CD4-positive, alpha-beta memory T cell (primary cell): Measurements from ENCODE around the gene BTAF1. TPM values are rescaled to one million over a fixed set of nuclear protein-coding genes. Genes with fewer than 3 reads are reported as not detected.
A peak's percentile ranks its signal among the peaks of the same experiment; 100 is the strongest.

Source experiments
- CTCF ChIA-PET: fragments of 350-600 bp; sonication (Branson Sonifier 250); formaldehyde crosslinking; loops from one replicate; lab custom pipeline; 2021; ENCODE audit warnings: inconsistent platforms; ENCODE audit not compliant: partially characterized antibody; lab: Charles Lee
- POLR2A ChIA-PET: fragments of 350-600 bp; sonication (Branson Sonifier 250); formaldehyde crosslinking; loops from one replicate; lab custom pipeline; 2021; ENCODE audit not compliant: partially characterized antibody; lab: Charles Lee
- DNase-seq, 5 donors: peaks; one replicate each; pipeline versions ENCODE4 v3.0.0 to v3.0.0-alpha.2; 2020 to 2022; ENCODE audit warnings: mixed read lengths in 1 of 5
- H3K27ac ChIP-seq: one replicate; pipeline ENCODE4 v1.7.0; 2013; ENCODE audit warnings: low read depth, low read length
- H3K27me3 ChIP-seq: 2 replicates; pipeline ENCODE4 v1.7.0; 2013; ENCODE audit warnings: mild to moderate bottlenecking, low read length, moderate library complexity; ENCODE audit not compliant: insufficient read depth
- H3K36me3 ChIP-seq: 2 replicates; pipeline ENCODE4 v1.7.0; 2013; ENCODE audit warnings: mild to moderate bottlenecking, low read length, moderate library complexity; ENCODE audit not compliant: insufficient read depth
- H3K4me1 ChIP-seq: 2 replicates; pipeline ENCODE4 v1.7.0; 2013; ENCODE audit warnings: mild to moderate bottlenecking, low read length, moderate library complexity; ENCODE audit not compliant: insufficient read depth
- H3K4me3 ChIP-seq, 2 donors: one replicate each; pipeline ENCODE4 v1.7.0; 2013; ENCODE audit warnings: low read length in 2 of 2, mild to moderate bottlenecking in 1 of 2
- H3K9me3 ChIP-seq, 2 donors: one replicate each; pipeline ENCODE4 v1.7.0; 2013; ENCODE audit warnings: low read length in 2 of 2, control low read depth in 1 of 2; ENCODE audit not compliant: control insufficient read depth in 1 of 2
- H3K27ac Mint-ChIP-seq, 7 donors: one replicate each; pipeline ENCODE4 v1.8.0; 2020 to 2021; ENCODE audit warnings: mixed read lengths in 7 of 7, mild to moderate bottlenecking in 6 of 7, inconsistent platforms in 3 of 7, moderate library complexity in 3 of 7
- H3K27me3 Mint-ChIP-seq, 2 donors: one replicate each; pipeline ENCODE4 v1.8.0; 2020 to 2021; ENCODE audit warnings: mixed read lengths in 2 of 2
- H3K36me3 Mint-ChIP-seq, 2 donors: one replicate each; pipeline ENCODE4 v1.8.0; 2020 to 2021; ENCODE audit warnings: mixed read lengths in 2 of 2, inconsistent platforms in 1 of 2, mild to moderate bottlenecking in 1 of 2
- H3K4me1 Mint-ChIP-seq, 4 donors: one replicate each; pipeline ENCODE4 v1.8.0; 2020 to 2021; ENCODE audit warnings: mixed read lengths in 4 of 4, mild to moderate bottlenecking in 1 of 4
- H3K4me3 Mint-ChIP-seq, 8 donors: one replicate each; pipeline ENCODE4 v1.8.0; 2020 to 2021; ENCODE audit warnings: mixed read lengths in 8 of 8, mild to moderate bottlenecking in 7 of 8, moderate library complexity in 6 of 8, inconsistent platforms in 3 of 8
- H3K9me3 Mint-ChIP-seq, 8 donors: one replicate each; pipeline ENCODE4 v1.8.0; 2020 to 2021; ENCODE audit warnings: mixed read lengths in 8 of 8, mild to moderate bottlenecking in 5 of 8, inconsistent platforms in 3 of 8, moderate library complexity in 1 of 8
- intact Hi-C: fragments of 100-400 bp; cut with micrococcal nuclease; formaldehyde crosslinking; loops from one replicate; pipeline ENCODE4 v1.15.1; 2023
- polyA plus RNA-seq, 2 donors: library from polyadenylated mRNA; unstranded; fragments of 300-500 nt; fragmentation: Illumina TruSeq; gene quantifications; one replicate each; pipeline ENCODE4 v1.2.3, GENCODE V29; 2021
- total RNA-seq, 2 experiments: library from RNA; stranded (reverse); gene quantifications; one replicate each; pipeline ENCODE4 v1.2.3, GENCODE V29; 2021

Gene BTAF1
- total and polyA plus RNA-seq, 4 experiments from 2014 or later, result 6.0 to 76.9 (median 41.5) TPM

GRCh38 chr10:91884536-91884935, 39.0 kb upstream of the BTAF1 start:
- ChIA-PET POLR2A (no interaction called here), CTCF (no interaction called here)
- H3K27me3 Mint-ChIP-seq, result peaks cover 1 to 2% of the 10 kb centered on the region in 2 donors
- H3K36me3 Mint-ChIP-seq, result no peaks in the 10 kb centered on the region
- no peak overlapping the region for H3K4me3 ChIP-seq
- no peaks in the 10 kb centered on the region for H3K27me3 ChIP-seq
- H3K4me1 ChIP-seq, result peaks cover 9% of the 10 kb centered on the region
- intact Hi-C loops, result no loop called here
- H3K27ac Mint-ChIP-seq, result no peak overlapping the region
- H3K4me3 Mint-ChIP-seq, result no peak overlapping the region
- H3K4me1 Mint-ChIP-seq, result peaks cover 3 to 10% (median 7%) of the 10 kb centered on the region in 4 donors
- no peak overlapping the region for H3K27ac ChIP-seq
- DNase-seq, result no peak
- peaks cover 0 to 7% (median 2%) of the 10 kb centered on the region in 8 donors for H3K9me3 Mint-ChIP-seq
- no peaks in the 10 kb centered on the region for H3K36me3 ChIP-seq
- no peaks in the 10 kb centered on the region for H3K9me3 ChIP-seq

- peaks cover 9% of the 10 kb centered on the region for H3K4me1 ChIP-seq
- Mint-ChIP-seq H3K27me3 (peaks cover 1 to 2% of the 10 kb centered on the region in 2 donors), H3K27ac (no peak overlapping the region), H3K4me3 (peak overlapping the region in 1 of 8 donors; percentile 48), H3K36me3 (no peaks in the 10 kb centered on the region), H3K4me1 (peaks cover 3 to 10% (median 7%) of the 10 kb centered on the region in 4 donors), H3K9me3 (peaks cover 0 to 7% (median 2%) of the 10 kb centered on the region in 8 donors)
- H3K4me3 ChIP-seq, result no peak overlapping the region
- ChIA-PET CTCF (no interaction called here), POLR2A (interaction anchor here (2.2 kb wide), 1 partner anchor 23 kb away, joined by 15 read pairs; the partner anchor contains the start of gene FGFBP3)
- no peaks in the 10 kb centered on the region for H3K27me3 ChIP-seq
- H3K36me3 ChIP-seq, result no peaks in the 10 kb centered on the region
- H3K27ac ChIP-seq, result no peak overlapping the region
- no peak for DNase-seq
- intact Hi-C loops, result no loop called here
- no peaks in the 10 kb centered on the region for H3K9me3 ChIP-seq
These were observed 38.0 kb upstream of the BTAF1 start for GRCh38 chr10:91885362-91886079.

GRCh38 chr10:91886954-91887271, 36.7 kb upstream of the BTAF1 start:
- Mint-ChIP-seq H3K36me3 (no peaks in the 10 kb centered on the region), H3K9me3 (no peaks in the 10 kb centered on the region), H3K27ac (no peak overlapping the region), H3K4me1 (peaks cover 3 to 10% (median 7%) of the 10 kb centered on the region in 4 donors), H3K4me3 (peak overlapping the region; percentile 65 to 92 (median 78)), H3K27me3 (peaks cover 1 to 2% of the 10 kb centered on the region in 2 donors)
- no peaks in the 10 kb centered on the region for H3K27me3 ChIP-seq
- DNase-seq, result no peak
- H3K4me1 ChIP-seq, result peaks cover 9% of the 10 kb centered on the region
- no peaks in the 10 kb centered on the region for H3K36me3 ChIP-seq
- no peaks in the 10 kb centered on the region for H3K9me3 ChIP-seq
- ChIA-PET CTCF (interaction anchor here (0.8 to 2.7 kb wide), 4 partner anchors 12 to 107 kb away, joined by 3 to 10 read pairs (median 6); no protein-coding TSS in a partner anchor), POLR2A (interaction anchor here (0.6 to 2.2 kb wide), 5 partner anchors 10 to 88 kb away, joined by 3 to 15 read pairs (median 3); partner anchors contain the start of genes BTAF1, FGFBP3 and TNKS2)
- no peak overlapping the region for H3K27ac ChIP-seq
- peak overlapping the region; percentile 65 to 68 for H3K4me3 ChIP-seq
- intact Hi-C loops, result loop anchor here (1.0 kb wide), 1 partner anchor 21 kb away; no protein-coding TSS in a partner anchor

- intact Hi-C loops, result loop anchor here (1.0 kb wide), 1 partner anchor 21 kb away; no protein-coding TSS in a partner anchor
- Histone ChIP-seq H3K4me1 (peaks cover 9% of the 10 kb centered on the region), H3K36me3 (no peaks in the 10 kb centered on the region), H3K27me3 (no peaks in the 10 kb centered on the region), H3K27ac (no peak overlapping the region), H3K4me3 (peak overlapping the region; percentile 65 to 68), H3K9me3 (no peaks in the 10 kb centered on the region)
- H3K27ac Mint-ChIP-seq, result peak overlapping the region in 4 of 7 donors; percentile 12 to 79 (median 50)
- H3K27me3 Mint-ChIP-seq, result peaks cover 1 to 2% of the 10 kb centered on the region in 2 donors
- CTCF ChIA-PET, result interaction anchor here (0.8 to 2.7 kb wide), 5 partner anchors 11 to 108 kb away, joined by 3 to 10 read pairs (median 4); no protein-coding TSS in a partner anchor
- POLR2A ChIA-PET, result interaction anchor here (0.6 to 2.2 kb wide), 6 partner anchors 10 to 88 kb away, joined by 3 to 15 read pairs (median 3); partner anchors contain the start of genes BTAF1, FGFBP3 and TNKS2
- no peaks in the 10 kb centered on the region for H3K36me3 Mint-ChIP-seq
- peak overlapping the region; percentile 82 to 96 (median 90) for H3K4me3 Mint-ChIP-seq
- peak in 4 of 5 donors; percentile 10 to 27 (median 14) for DNase-seq
- no peaks in the 10 kb centered on the region for H3K9me3 Mint-ChIP-seq
- peaks cover 3 to 10% (median 7%) of the 10 kb centered on the region in 4 donors for H3K4me1 Mint-ChIP-seq
These were observed 36.1 kb upstream of the BTAF1 start for GRCh38 chr10:91887272-91888076.

- Mint-ChIP-seq H3K4me1 (peaks cover 6 to 17% (median 9%) of the 10 kb centered on the region in 4 donors), H3K27me3 (peaks cover 1 to 2% of the 10 kb centered on the region in 2 donors), H3K36me3 (no peaks in the 10 kb centered on the region), H3K9me3 (no peaks in the 10 kb centered on the region), H3K4me3 (no peak overlapping the region), H3K27ac (no peak overlapping the region)
- intact Hi-C loops, result no loop called here
- no peak for DNase-seq
- peaks cover 9% of the 10 kb centered on the region for H3K4me1 ChIP-seq
- ChIA-PET CTCF (no interaction called here), POLR2A (no interaction called here)
- H3K27me3 ChIP-seq, result no peaks in the 10 kb centered on the region
- H3K4me3 ChIP-seq, result no peak overlapping the region
- H3K9me3 ChIP-seq, result no peaks in the 10 kb centered on the region
- no peak overlapping the region for H3K27ac ChIP-seq
- no peaks in the 10 kb centered on the region for H3K36me3 ChIP-seq
These were observed 32.2 kb upstream of the BTAF1 start for GRCh38 chr10:91891125-91892001.

GRCh38 chr10:91893051-91893450, 30.5 kb upstream of the BTAF1 start:
- ChIA-PET POLR2A (interaction anchor here (0.7 kb wide), 1 partner anchor 97 kb away, joined by 3 read pairs; no protein-coding TSS in a partner anchor), CTCF (no interaction called here)
- Histone ChIP-seq H3K9me3 (no peaks in the 10 kb centered on the region), H3K27me3 (no peaks in the 10 kb centered on the region), H3K4me1 (peaks cover 4% of the 10 kb centered on the region), H3K4me3 (no peak overlapping the region), H3K36me3 (no peaks in the 10 kb centered on the region), H3K27ac (no peak overlapping the region)
- Mint-ChIP-seq H3K27me3 (peaks cover 1 to 4% of the 10 kb centered on the region in 2 donors), H3K4me1 (peaks cover under 1 to 11% (median 4%) of the 10 kb centered on the region in 4 donors), H3K27ac (no peak overlapping the region), H3K4me3 (no peak overlapping the region), H3K36me3 (no peaks in the 10 kb centered on the region), H3K9me3 (no peaks in the 10 kb centered on the region)
- DNase-seq, result no peak
- intact Hi-C loops, result no loop called here
